IPS-18a (cell line): ENCODE results near the gene TAF1.
"Not testable (repeated sequence)": the region's sequence is repeated elsewhere in the genome, so short reads cannot be mapped to it uniquely, and the experiment has no call there.

Experiments
- H3K27ac ChIP-seq: one replicate; pipeline ENCODE4 v1.5.1; 2013; ENCODE audit warnings: low read length
- H3K27me3 ChIP-seq: one replicate; pipeline ENCODE4 v1.6.1; 2013; ENCODE audit warnings: mild to moderate bottlenecking, low read length; ENCODE audit not compliant: control insufficient read depth, insufficient read depth
- H3K36me3 ChIP-seq: one replicate; pipeline ENCODE4 v1.6.1; 2013; ENCODE audit warnings: low read depth, low read length; ENCODE audit not compliant: control insufficient read depth
- H3K4me1 ChIP-seq: one replicate; pipeline ENCODE4 v1.6.1; 2013; ENCODE audit warnings: low read depth, low read length; ENCODE audit not compliant: control insufficient read depth
- H3K4me3 ChIP-seq: one replicate; pipeline ENCODE4 v1.5.1; 2013; ENCODE audit warnings: low read length
- H3K9ac ChIP-seq: one replicate; pipeline ENCODE4 v1.6.1; 2013; ENCODE audit warnings: mild to moderate bottlenecking, low read length, moderate library complexity
- H3K9me3 ChIP-seq: one replicate; pipeline ENCODE4 v1.6.1; 2013; ENCODE audit warnings: low read depth, low read length; ENCODE audit not compliant: control insufficient read depth

Gene TAF1

DNA sequence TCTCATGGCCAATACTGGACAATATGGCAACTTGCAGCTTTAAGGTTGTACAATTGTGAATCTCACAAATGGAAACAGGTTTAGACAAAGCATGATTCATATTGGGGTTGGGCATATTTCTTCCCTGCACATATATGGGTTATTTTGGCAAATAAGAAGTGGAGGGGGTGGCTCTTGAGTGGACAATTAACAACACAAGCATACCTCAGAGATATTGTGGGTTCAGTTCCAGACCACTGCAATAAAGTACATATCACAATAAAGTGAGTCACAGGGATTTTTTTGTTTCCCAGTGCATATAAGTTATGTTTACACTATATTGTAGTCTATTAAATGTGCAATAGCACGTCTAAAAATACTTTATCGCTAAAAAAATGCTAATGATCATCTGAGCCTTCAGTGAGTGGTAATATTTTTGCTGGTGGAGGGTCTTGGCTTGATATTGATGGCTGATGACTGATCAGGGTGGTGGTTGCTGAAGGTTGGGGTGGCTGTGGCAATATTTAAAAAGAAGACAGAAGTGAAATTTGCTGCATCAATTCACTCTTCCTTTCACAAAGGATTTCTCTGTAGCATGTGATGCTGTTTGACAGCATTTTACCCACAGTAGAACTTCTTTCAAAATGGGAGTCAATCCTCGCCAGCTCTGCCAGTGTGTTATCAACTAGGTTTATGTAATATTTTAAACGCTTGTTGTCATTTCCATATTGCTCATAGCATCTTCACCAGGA, 116.2 kb downstream of the TAF1 start:
- Histone ChIP-seq H3K9ac (no peak overlapping the region), H3K4me1 (no peaks in the 10 kb centered on the region), H3K36me3 (no peaks in the 10 kb centered on the region), H3K4me3 (no peak overlapping the region), H3K27ac (no peak overlapping the region), H3K27me3 (no peaks in the 10 kb centered on the region), H3K9me3 (peaks cover 5% of the 10 kb centered on the region)

DNA sequence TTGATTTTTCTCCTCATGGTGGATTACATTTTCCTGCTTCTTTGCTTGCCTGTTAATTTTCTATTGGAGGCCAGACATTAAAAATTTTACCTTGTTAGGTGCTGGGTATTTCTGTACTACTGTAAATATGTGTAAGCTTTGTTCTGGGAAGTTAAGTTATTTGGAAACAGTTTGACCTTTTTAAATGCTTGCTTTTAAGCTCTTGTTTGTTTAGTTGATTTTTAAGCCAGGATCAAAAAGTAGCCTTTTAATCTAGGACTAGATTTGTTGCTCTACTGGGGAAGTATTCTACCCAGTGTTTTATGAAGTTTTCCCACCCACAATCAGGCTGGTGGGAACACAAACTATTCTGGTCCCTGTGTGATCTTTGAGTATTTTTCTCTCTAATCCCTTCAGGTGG, 121.7 kb downstream of the TAF1 start:
- Histone ChIP-seq H3K27me3 (no peaks in the 10 kb centered on the region), H3K4me3 (no peak overlapping the region), H3K4me1 (no peaks in the 10 kb centered on the region), H3K9ac (no peak overlapping the region), H3K9me3 (peaks cover 5% of the 10 kb centered on the region), H3K36me3 (no peaks in the 10 kb centered on the region), H3K27ac (no peak overlapping the region)

DNA sequence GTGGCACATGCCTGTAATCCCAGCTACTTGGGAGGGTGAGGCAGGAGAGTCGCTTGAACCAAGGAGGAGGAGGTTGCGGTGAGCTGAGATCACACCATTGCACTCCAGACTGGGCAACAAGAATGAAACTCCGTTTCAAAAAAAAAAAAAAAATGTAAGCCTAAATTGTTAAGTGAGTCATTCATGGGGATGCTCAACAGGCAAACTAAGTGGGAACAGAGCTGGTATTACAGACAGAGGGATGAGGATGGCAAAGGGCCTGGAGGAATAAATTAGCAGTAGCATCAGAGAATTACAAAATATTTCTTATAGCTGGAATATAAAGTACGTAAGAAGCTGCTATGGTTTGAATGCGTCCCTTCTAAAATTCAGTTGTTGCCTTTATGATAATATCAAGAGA, 123.4 kb downstream of the TAF1 start:
- no peaks in the 10 kb centered on the region for H3K36me3 ChIP-seq
- peaks cover 12% of the 10 kb centered on the region for H3K9me3 ChIP-seq
- no peaks in the 10 kb centered on the region for H3K4me1 ChIP-seq
- H3K9ac ChIP-seq, result no peak overlapping the region
- no peak overlapping the region for H3K4me3 ChIP-seq
- H3K27ac ChIP-seq, result no peak overlapping the region
- no peaks in the 10 kb centered on the region for H3K27me3 ChIP-seq

DNA sequence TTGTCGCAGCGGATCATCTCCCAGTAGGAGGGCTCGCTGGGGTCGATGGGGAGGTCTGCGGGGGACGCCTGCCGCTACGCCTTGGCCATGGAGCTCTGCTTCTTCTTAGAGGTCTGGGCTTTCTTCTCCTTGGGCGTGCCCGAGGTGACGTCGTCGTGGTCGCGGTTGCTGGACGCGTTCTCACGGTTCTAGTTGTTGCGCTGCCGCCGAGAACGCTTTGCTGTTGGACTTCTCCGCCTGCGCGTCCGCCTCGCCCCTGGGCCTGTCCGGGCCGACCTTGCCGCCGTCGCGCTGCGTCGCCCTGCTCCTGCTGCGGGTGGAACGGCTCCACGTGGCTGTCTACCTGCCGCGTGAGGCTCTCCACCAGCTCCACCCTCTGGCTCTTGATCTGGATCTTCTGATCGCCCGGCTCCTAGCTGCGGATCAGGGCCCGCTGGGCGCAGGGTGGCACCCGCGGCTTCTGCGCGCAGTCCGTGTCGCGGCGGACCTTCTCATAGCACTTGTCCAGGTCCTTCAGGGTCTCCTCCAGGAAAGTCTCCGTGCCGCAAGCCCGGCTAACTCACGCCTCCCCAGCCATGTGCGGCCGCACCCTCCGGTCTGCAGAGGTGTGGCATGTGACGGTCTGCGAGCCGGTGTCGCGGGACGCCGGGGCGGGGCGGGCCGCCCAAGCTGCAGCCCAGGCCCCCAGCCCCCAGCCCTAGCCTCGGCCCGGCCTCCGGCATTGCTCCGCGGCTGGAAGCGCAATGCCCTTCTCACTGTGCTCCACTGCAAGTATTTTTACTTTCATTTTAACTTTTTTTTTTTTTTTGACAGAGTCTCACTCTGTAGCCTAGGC, 126.3 kb downstream of the TAF1 start:
- Histone ChIP-seq H3K4me3 (no peak overlapping the region), H3K9ac (no peak overlapping the region), H3K27ac (no peak overlapping the region), H3K4me1 (no peaks in the 10 kb centered on the region), H3K36me3 (no peaks in the 10 kb centered on the region), H3K27me3 (no peaks in the 10 kb centered on the region), H3K9me3 (peaks cover 7% of the 10 kb centered on the region)

DNA sequence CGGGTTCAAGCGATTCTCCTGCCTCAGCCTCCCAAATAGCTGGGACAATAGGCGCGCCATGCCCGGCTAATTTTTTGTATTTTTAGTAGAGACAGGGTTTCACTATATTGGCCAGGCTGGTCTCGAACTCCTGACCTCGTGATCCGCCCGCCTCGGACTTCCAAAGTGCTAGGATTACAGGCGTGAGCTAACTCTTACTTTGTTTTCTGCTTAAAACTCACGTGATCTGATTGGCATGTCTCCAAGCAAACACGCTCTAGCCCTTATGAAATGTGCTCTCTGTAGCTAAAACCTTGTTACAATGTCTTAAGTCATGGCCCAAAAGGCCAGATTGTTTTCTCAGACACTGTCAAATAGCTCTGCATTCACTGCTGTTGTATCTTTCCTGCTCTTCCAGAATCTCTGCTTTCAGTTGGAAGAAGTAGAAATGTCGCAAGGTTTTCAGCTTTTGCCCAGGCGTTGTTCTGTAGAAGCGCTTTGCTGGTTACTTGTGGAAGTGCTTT, 127.0 kb downstream of the TAF1 start:
- H3K36me3 ChIP-seq, result no peaks in the 10 kb centered on the region
- H3K27ac ChIP-seq, result no peak overlapping the region
- H3K9ac ChIP-seq, result no peak overlapping the region
- no peak overlapping the region for H3K4me3 ChIP-seq
- peaks cover 7% of the 10 kb centered on the region for H3K9me3 ChIP-seq
- no peaks in the 10 kb centered on the region for H3K4me1 ChIP-seq
- no peaks in the 10 kb centered on the region for H3K27me3 ChIP-seq

DNA sequence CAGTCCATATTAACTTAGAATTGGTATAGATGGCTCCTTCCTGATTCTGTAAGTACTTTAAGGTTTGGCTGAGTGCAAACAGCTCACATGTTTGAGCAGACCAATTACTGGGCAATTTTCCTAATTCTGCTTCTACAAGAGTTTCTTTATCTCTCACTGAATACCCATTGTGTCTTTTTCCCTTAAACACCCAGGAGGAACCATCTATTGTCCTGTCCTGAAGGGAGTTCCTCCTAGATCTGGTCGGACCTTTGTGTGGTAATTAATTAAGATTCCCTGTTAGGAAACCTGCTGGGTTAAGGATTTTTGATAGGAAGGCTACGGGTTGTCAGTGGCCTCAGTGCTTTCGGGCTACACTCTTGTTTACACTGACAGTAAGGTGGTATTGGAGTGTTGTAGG, 129.8 kb downstream of the TAF1 start:
- not testable (repeated sequence) for H3K4me3 ChIP-seq, H3K27ac ChIP-seq, H3K9me3 ChIP-seq, H3K36me3 ChIP-seq, H3K4me1 ChIP-seq, H3K9ac ChIP-seq, H3K27me3 ChIP-seq

DNA sequence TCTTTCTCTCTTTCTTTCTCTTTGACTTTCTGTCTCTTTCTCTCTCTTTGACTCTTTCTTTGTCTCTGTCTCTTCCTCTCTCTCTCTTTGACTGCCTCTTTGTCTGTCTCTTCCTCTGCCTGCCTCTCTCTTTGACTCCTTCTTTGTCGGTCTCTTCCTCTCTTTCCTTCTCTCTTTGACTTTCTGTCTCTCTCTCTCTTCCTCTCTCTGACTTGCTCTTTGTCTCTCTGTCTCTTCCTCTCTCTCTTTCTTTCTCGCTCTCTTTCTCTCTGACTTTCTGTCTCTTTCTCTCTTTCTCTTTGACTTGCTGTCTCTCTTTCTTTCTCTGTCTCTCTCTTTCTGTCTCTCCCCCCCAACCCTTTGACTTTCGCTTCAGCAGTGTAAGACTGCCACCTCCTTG, 130.3 kb downstream of the TAF1 start:
- Histone ChIP-seq H3K9ac (no peak overlapping the region), H3K36me3 (no peaks in the 10 kb centered on the region), H3K4me3 (no peak overlapping the region), H3K27ac (no peak overlapping the region), H3K4me1 (no peaks in the 10 kb centered on the region), H3K9me3 (peaks cover 7% of the 10 kb centered on the region), H3K27me3 (no peaks in the 10 kb centered on the region)

DNA sequence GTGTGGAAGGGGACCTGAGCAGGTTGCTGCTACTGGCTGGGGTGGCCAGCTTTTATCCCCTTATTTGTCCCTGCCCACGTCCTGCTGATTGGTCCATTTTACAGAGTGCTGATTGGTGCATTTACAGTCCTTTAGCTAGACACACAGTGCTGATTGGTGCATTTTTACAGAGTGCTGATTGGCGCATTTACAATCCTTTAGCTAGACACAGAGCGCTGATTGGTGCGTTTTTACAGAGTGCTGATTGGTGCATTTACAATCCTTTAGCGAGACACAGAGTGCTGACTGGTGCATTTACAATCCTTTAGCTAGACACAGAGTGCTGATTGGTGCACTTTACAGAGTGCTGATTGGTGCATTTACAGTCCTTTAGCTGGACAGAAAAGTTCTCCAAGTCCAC, 135.9 kb downstream of the TAF1 start:
- H3K27me3 ChIP-seq, H3K9me3 ChIP-seq: not testable (repeated sequence)

DNA sequence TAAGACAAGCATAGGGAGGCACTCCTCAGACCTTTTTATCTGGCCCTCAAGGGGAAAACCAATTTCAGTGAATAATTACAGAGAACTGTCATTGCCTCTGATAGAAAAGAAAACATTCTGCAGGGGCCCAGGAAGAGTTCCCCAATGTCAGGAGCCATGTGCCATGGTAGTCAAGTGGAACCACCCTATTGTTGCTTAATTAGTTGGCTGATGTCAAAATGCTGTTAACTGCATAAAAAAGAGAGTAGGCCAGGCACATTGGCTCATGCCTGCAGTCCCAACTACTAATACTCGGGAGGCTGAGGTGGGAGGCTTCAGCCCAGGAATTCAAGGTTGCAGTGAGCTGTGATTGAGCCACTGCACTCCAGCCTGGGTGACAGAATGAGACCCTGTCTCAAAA, 138.2 kb downstream of the TAF1 start:
- Histone ChIP-seq H3K4me1 (no peaks in the 10 kb centered on the region), H3K4me3 (no peak overlapping the region), H3K9me3 (peaks cover 3% of the 10 kb centered on the region), H3K36me3 (no peaks in the 10 kb centered on the region), H3K27me3 (no peaks in the 10 kb centered on the region), H3K27ac (no peak overlapping the region), H3K9ac (no peak overlapping the region)

More for the DNA sequence above, 135.9 kb downstream of the TAF1 start:
- H3K27ac ChIP-seq, H3K4me1 ChIP-seq, H3K36me3 ChIP-seq, H3K4me3 ChIP-seq, H3K9ac ChIP-seq: not testable (repeated sequence)

DNA sequence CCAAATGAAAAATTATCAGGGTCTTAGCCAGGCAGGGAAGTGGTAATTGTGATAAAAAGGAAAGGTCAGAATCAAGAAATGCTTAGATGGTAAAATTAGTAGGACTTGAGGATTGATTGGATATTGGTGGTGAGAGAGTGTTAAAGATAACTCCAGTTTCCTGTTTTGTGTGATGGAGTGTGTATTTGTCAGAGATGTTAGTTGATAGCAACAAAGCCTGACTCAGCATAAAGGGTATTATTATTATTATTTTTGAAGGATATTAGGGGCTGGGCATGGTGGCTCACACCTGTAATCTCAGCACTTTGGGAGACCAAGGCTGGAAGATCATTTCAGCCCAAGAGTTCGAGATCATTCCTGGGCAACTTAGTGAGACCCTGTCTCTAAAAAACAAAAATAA, 143.1 kb downstream of the TAF1 start:
- no peak overlapping the region for H3K9ac ChIP-seq
- H3K9me3 ChIP-seq, result peaks cover 17% of the 10 kb centered on the region
- H3K36me3 ChIP-seq, result no peaks in the 10 kb centered on the region
- H3K4me1 ChIP-seq, result no peaks in the 10 kb centered on the region
- H3K4me3 ChIP-seq, result no peak overlapping the region
- no peaks in the 10 kb centered on the region for H3K27me3 ChIP-seq
- no peak overlapping the region for H3K27ac ChIP-seq

DNA sequence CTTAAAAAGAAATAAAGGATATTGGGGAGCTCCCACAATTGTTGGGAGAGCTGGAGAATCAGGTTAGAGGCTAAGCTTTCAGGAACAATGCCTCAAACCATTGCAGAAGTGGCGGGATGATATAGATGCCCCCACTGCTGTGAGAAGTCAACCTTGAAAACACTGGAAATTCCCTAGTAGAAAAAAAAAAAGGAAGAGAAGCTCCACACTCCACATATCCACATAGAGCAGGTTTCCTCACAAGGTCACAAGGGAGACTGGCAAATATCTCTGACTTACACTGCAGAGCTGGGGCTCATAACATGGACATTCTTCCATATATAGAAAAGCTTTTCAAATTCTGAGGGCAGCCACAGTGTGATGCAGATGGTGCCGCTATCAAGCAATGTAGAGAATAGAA, 144.0 kb downstream of the TAF1 start:
- Histone ChIP-seq H3K4me3 (no peak overlapping the region), H3K4me1 (no peaks in the 10 kb centered on the region), H3K27me3 (no peaks in the 10 kb centered on the region), H3K9ac (no peak overlapping the region), H3K9me3 (peaks cover 17% of the 10 kb centered on the region), H3K36me3 (no peaks in the 10 kb centered on the region), H3K27ac (no peak overlapping the region)

DNA sequence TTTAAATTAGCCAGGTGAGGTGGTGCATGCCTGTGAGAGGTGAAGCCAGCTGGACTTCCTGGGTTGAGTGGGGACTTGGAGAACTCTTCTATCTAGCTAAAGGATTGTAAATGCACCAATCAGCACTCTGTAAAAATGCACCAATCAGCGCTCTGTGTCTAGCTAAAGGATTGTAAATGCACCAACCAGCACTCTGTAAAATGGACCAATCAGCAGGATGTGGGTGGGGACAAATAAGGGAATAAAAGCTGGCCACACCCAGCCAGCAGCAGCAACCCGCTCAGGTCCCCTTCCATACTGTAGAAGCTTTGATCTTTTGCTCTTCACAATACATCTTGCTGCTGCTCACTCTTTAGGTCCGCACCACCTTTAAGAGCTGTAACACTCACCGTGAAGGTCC, 147.6 kb downstream of the TAF1 start:
- not testable (repeated sequence) for H3K4me1 ChIP-seq, H3K27ac ChIP-seq, H3K9ac ChIP-seq, H3K4me3 ChIP-seq, H3K27me3 ChIP-seq, H3K36me3 ChIP-seq
- H3K9me3 ChIP-seq, result peaks cover 13% of the 10 kb centered on the region
